HG02852 (cell line): ENCODE data around the gene USP6NL.

Experiments
- ATAC-seq: cut with Tn5 transposase; IDR thresholded peaks from one replicate; pipeline ENCODE4 v1.9.1; 2021; ENCODE audit warnings: mild to moderate bottlenecking, moderate library complexity; ENCODE audit not compliant: unreplicated experiment

Gene USP6NL

DNA sequence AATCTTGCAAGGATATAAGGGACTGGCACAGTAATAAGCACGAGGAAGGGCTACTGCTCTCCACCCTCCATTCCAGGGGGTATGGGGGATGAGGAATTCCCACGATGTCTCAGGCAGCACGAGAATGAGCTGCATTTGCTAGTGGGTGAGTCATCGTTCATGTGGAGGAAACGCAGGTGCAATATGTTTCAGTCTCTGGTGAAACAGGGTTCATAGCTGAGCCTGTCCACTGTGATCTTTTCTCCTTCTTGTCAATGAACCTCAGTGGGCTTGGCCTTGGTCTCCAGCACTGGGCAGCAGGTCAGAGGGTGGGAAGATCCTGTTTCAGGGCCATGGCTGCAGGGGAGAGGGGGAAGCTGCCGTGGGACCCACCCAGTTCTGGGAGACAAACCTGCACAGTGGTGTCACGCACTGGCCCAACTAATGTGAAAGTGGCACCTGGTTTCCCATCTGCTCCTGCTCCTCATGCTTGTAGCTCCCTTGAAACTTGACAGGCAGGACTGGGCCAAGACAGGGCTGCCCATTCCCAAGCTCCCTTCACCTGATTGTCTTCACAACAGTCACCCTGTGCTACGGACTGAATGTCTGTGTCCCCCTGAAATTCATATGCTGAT lies 181.9 kb downstream of the USP6NL start:
- no peak for ATAC-seq

DNA sequence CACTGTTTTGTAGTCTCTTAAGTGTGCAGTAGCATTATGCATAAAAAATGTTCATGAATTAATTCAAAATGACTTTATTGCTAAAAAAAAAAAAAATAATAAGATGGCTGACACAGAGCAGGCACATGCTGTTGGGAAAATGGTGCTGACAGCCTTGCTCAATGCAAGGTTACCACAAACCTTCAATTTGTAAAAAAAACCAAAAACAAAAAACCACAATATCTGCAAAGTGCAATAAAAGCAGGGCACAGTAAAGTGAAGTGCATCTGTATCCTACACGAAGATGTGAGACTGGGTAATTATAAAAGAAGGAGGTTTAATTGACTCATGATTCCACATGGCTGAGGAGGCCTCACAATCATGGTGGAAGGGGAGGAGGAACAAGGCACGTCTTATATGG lies 185.8 kb downstream of the USP6NL start:
- ATAC-seq: no peak

DNA sequence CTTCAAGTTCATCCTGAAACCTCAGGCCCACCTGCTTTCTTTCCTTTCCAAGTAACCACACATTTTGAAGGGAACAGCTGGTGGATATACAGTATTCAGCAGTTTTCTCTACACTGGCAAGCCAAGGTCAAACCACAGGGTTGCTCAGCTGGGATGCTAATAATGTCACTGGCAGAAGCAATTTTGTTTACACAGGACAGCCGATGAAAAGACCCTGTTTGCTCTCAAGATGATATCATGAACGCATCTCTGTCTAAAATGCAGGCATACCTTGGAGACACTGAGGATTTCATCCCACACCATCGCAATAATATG lies 186.2 kb downstream of the USP6NL start:
- no peak for ATAC-seq

DNA sequence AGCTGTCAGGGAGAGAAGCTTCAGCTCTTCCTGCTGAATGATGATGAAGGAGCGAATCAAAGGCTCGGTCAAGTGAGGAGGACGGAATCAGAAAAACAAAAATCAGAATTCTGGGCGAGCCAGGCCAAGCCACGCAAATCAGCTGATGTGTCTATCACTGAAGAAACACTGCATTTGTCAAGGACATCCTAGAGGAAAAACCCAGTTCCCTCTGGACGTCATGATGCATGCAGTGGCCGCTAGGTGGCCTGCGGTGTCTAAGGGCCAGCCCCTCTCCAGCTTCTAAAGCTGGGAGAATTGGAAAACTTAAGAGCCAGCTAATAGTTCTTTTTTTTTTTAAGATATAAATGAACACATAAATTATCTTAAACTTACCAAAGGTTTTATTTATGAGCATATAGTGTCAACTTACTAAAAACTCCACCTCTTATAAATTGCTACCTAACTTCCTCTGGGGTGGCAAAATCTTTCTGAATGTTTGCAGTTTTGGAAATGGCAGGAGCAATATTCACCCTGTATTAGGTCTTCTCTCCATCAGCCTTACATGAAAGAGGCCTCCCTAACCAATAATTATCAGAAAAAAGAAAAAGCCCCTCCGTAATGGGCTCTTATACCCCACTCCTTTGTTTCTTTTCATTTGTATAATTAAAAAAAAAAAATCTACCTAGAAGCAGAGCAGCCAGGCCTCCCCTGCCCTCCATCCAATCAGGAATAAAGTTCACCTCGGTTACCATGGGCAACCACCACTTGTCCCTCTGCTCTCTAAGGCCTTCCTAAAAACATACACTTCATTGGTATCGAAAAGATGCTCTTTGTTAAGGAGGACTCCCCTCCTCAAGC lies 186.8 kb downstream of the USP6NL start:
- ATAC-seq: peak; percentile 50

DNA sequence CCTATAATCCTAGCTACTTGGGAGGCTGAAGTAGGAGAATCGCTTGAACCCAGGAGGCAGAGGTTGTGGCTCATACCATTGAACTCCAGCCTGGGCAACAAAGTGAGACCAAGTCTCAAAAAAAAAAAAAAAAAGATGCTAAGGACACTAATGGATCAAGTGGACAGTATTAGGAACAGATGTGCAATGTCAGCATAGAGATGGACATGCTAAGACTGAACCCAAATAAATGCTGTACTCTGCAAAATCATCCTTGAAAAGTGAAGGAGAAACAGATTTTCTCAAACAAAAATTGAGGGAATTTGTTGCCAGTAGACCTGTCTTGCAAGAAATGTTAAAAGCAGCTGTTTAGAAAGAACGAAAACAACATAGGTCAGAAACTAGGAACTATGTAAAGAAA lies 194.5 kb downstream of the USP6NL start:
- ATAC-seq: no peak

DNA sequence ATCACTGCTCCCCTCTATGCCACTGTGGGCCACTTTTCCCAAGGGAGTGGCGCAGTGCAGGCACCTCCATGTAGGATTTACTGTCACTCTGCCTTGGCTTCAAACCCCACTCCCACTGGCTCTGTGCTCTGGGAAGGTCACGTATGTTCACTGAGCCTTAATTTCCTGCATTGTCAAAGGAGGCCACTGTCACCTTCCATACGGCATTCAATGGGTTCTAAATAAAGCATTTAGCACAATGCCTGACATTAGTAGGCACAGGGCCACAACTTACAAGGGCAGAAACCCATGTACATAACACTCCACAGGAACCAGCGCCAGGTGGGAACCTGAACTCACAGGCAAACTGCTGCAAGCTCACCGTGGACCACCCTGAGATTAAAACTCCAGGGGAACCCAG lies 196.4 kb downstream of the USP6NL start:
- no peak for ATAC-seq

DNA sequence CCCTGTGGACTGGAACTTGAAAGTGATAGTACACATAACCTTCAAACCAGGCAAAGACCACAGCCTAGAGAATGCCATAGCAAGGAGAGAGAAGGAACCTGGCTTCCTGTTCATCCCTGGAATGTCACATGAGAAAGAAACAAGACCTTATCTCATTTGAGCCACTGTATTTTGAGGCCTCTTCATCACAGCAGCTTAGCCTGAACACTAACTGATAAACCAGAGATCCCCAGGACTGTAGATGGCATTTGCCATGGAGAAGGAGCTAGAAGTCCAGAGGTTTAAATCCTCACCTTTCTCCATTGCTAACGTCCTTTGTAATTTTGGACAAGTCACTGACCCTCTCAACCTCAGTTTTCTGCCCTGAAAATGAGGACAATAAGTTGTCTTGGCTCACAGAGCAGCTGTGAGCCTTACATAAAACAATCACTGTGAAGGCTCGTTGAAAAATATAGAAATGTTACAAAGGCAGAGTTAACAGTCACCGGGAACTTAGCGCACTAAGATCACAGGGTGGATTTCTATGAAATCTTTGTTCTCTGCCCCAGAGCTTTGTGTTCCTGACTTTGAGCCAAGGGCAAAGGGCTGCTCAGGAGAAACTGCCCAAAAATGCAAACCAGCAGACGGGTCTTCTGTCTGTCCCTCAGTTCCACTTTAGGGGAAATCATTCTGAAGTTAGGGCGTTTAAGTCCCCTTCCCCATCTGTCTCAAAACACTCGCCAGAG lies 197.0 kb downstream of the USP6NL start:
- no peak for ATAC-seq

DNA sequence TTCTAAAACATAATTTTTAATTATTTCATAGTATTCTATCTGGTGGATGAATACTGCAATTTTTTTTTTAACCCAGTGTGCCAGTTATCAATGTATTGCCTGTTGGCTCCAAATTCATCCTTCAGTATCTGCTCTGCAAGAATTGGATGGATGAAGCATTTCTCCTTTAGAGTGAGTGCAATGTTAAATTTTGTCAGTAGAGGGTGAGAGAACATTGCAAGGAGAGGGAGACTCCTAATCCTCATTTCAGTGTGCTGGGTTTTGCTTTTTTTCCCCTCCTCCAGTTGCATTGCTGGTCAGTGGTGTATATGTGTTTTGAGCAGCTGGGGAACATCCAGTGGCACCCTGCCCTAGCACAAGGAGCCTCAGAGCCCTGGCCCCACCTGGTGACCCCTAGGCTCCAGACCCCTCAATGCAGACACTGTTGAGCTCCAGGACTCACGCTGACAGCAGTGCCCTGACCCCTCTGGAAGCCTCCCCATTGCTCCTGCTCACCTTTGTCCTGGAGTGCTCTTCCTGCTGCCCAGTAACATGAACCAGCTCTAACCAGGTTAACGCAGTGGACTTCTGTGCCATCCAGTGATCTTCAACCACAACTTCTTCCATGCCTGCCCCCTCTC lies 199.4 kb downstream of the USP6NL start:
- ATAC-seq: no peak

DNA sequence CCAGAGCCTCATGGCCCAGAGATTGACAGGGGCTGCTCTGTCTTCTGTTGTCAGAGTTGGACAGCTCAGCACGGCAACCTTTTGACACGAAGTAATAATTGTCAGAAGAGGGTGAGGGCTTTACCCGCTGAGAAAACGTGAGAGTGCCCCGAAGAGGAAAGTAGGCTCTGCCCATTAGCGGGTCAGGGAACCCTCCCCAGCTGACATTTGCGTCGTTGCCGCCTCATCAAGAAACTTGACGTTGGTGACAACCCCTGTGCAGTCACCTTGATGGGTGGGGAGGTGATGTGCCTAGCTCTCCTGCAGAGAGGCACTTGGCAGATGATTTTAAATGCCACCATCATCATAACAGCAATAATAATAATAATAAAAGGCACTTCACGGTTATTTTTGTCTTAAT lies 202.1 kb downstream of the USP6NL start:
- no peak for ATAC-seq

DNA sequence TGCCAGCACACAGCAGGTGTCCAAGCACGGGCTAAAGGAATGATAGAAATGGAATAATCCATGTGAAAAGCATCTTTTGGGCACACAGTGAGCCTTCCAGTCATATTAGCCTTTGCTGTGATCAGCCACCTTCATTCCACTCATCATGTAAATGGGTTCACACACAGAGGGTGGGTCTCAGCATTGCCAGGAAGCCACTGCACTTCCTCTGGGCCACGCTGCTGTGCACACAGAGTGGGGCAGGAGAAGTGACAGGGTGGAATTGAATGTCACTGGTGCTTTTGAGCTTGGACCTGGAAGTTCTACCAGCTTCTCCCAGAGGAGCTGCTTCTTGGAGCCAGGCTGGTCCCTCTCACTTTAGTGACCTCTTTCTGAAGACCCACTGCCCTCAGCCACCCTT lies 203.5 kb downstream of the USP6NL start:
- ATAC-seq: no peak

DNA sequence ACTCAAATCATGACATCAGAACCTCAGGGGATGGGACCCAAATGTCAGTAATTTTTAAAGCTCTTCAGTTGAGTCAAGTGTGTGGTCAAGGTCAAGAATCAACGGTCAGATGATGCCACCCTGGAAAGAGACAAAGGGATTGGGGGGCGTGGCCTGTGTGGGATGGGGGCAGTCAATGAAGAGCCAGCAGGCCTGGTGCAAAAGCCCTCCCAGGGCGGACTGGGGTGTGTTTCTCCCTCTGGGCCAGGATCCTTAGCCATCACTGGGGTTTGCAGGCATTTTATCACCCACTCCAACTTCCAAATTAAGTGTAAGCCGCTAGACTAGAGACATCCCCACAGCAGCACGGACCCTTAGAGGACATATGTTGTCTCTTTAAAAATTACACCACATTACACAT lies 204.7 kb downstream of the USP6NL start:
- no peak for ATAC-seq

DNA sequence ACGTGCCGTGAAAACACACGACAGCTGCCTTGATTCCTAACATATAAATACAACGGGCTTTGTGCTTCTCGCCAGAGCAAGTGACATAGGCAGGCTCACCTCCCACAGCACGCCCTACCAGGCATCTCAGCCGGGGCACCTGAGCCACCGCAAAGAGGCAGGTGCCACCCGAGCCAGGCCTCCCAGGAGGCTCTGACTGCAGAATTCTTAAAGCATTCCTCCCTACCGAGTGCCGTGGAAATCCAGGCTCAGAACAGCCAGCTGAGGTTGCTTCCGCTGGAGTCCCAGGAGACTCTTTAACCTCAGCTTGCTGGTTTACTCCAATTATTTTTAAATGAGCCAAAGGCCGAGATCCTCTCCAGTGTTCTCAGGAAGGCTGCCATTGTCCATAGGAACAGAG lies 206.5 kb downstream of the USP6NL start:
- no peak for ATAC-seq
